HG02840 (cell line): ENCODE measurements around the gene ZNF777.
"Not testable (repeated sequence)": the region's sequence is repeated elsewhere in the genome, so short reads cannot be mapped to it uniquely, and the experiment has no call there.

Experiments used
- ATAC-seq: cut with Tn5 transposase; IDR thresholded peaks from one replicate; pipeline ENCODE4 v1.9.1; 2021; ENCODE audit warnings: mild to moderate bottlenecking, moderate library complexity, moderate number of reproducible peaks; ENCODE audit not compliant: unreplicated experiment, low FRiP score

ZNF777 gene

DNA sequence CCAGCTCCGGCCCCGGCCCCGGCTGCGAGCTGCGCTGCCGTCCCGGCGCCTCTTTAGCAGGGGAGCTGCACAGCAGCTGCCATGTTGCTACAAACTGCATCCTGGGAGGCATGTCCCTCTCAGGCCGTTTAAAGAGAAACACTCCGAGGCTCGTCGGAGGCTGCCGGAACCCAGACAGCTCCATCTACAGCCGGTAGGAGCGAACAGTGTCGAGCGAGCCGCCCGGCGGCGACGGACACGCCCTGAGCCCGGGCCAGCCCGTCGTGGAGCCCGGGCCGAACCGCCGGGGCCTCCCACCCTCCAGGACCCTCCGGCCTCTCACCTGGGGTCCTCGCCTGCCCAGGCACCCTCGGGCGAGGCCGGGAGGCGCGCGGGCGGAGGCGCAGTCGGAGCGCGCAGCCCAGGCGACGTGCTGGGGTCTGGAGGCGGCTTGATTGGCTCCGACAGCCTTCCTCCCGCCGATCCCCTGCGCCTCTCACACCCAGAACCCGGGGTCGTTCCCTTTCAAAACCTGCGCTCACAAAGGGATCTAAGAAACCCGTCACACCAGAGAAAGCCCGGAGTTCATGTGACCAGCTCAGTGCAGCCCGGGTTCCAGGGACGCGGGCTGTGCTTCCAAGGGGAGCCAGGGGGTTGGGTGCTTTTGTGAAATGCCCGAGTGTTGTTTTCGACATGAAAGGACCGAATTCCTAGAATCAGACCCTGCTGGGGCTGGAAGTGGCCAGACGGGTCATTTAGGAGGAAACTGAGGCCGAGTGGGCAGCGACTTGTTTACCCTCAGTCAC is at the start of gene ZNF777:
Gene ZNF777 (minus strand): TSS at position 570 of the 785 bp plus-strand sequence. CDS start 5,040 bp downstream, outside the sequence.
- peak; percentile 94 for ATAC-seq

- ATAC-seq, result no peak
Observed at GRCh38 chr7:149510248-149510647, 49.4 kb upstream of the ZNF777 start.

- no peak for ATAC-seq
Observed at GRCh38 chr7:149509774-149510173, 48.9 kb upstream of the ZNF777 start.

GRCh38 chr7:149505551-149505950 is 44.7 kb upstream of the ZNF777 start:
- ATAC-seq, result no peak

GRCh38 chr7:149501651-149502050 is 40.8 kb upstream of the ZNF777 start:
- no peak for ATAC-seq

GRCh38 chr7:149500910-149501309 is 40.0 kb upstream of the ZNF777 start:
- no peak for ATAC-seq

GRCh38 chr7:149500201-149500600 is 39.3 kb upstream of the ZNF777 start:
- ATAC-seq, result no peak

DNA sequence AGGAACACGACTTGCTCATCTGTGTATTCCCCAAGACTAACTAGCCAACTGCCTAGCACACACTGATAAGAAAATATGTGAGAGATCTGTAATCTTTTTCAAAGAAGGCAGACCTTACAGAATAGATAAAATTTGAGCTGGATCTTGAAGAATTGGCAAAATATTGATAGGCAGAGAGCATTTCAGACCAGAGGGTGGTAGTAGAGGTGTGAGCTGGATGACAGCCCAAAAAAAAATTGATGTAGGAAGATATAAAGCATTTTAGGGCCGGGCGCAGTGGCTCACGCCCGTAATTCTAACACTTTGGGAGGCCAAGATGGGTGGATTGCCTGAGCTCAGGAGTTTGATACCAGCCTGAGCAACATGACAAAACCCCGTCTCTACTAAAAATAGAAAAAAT is 37.9 kb upstream of the ZNF777 start:
- no peak for ATAC-seq

DNA sequence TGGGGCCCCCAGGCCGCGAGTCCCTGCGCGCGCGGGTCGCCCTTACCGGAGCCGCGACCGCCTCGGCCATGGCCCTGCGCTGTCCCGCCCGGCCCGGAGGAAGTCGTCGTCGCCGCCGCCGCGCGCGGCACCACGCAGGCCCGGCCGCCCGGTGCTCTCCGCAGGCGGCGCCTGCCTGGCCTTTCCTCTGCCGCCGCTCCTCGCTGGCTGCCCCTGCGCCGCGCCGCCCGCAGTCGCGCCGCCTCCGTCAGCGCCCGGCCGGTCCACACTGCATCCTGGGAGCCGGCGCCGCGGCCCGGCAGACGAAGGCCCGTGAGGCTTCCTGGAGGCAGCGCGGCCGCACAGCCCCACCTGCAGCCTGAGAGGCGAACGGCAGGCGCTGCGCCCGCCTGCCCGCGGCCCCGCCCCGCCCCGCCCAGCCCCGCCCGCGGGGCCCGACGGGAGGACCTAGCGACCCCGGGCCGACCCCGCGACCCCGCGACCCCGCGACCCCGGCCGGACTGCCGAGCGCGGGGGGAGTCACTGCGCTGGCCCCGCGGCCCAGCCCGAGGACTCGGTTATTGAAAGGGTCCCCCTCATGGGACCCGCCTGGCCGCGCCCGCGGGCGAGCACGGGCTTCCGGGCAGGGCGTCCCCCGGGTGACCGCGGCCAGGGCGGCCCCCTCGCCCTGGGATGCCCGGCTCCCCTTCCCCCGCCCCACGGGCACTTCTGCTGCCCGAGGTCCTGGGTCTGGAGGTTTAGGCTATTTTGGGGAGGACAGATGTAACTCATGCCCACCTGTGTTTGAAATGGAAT is 36.8 kb upstream of the ZNF777 start, which contains the start of gene ZNF746:
Gene ZNF746 (minus strand): TSS at position 343 of the 795 bp plus-strand sequence. CDS start 273 bp downstream, at position 70.
- peak; percentile 92 for ATAC-seq

- peak; percentile 37 for ATAC-seq
Observed at GRCh38 chr7:149496642-149497391, 36.0 kb upstream of the ZNF777 start.

GRCh38 chr7:149495785-149496641 is 35.2 kb upstream of the ZNF777 start:
- no peak for ATAC-seq

- no peak for ATAC-seq
Observed at GRCh38 chr7:149494738-149495368, 34.0 kb upstream of the ZNF777 start.

DNA sequence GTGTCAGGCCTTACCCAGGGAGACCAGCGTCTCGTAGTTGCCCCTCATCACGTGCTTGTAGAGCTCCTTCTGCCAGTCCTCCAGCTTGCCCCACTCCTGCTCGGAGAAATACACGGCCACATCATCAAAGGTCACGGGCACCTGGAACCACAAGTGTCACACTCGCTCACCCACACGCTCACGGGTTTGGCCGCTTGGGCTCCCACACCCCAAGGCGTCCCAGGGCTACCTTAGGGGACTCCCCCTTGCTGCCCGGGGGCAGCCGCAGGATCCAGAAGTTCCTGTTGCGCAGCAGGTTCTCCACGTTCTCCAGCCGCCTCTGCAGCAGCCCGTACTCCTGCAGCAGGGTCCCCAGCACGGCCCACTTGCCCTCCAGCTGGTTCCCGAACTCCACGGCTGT is 33.1 kb upstream of the ZNF777 start:
- not testable (repeated sequence) for ATAC-seq

- no peak for ATAC-seq
Observed at GRCh38 chr7:149493366-149493765, 32.5 kb upstream of the ZNF777 start.

DNA sequence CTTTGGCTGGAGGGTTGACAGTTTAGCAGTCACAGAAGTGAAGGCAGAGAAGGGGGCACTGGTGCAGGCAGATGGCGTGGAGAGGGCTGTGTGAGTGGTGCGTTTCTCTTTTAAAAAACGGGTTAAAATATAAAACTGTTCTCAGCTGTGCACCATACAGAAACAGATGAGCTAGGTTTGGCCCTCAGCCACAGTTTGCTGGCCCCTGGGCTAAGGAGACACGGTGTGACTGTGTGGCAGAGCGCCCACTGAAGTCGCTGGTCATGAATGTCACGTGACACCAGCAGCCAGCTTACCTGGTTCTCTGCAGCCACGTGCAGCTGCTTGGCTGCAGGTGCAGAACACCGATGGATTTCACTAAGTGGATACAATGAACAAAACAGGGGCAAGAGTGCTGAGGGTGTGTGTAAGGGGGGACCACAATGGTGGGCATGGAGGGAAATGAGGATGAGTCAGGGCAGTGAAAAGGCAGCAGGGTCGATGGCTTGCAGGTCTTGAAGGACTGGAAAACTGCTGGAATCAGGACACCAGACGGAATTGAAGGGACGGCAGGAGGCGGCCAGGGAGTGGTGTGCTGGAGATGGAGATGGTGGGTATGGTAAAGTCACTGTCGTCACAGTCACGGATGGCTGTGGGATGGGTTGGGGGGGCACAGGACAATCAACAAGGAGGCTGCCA is 29.4 kb upstream of the ZNF777 start:
- no peak for ATAC-seq

GRCh38 chr7:149489391-149490024 is 28.6 kb upstream of the ZNF777 start:
- no peak for ATAC-seq

- ATAC-seq, result no peak
Observed at GRCh38 chr7:149479568-149479967, 18.7 kb upstream of the ZNF777 start.

- ATAC-seq, result no peak
Observed at GRCh38 chr7:149478754-149479153, 17.9 kb upstream of the ZNF777 start.
